GDM1 (cell line): Measurements from ENCODE around the gene HK1.
"Not testable (repeated sequence)": the region's sequence is repeated elsewhere in the genome, so short reads cannot be mapped to it uniquely, and the experiment has no call there.

Experiments
- DNase-seq: peaks from one replicate; lab custom pipeline; 2025; lab: John Stamatoyannopoulos, UW

The HK1 gene

DNA sequence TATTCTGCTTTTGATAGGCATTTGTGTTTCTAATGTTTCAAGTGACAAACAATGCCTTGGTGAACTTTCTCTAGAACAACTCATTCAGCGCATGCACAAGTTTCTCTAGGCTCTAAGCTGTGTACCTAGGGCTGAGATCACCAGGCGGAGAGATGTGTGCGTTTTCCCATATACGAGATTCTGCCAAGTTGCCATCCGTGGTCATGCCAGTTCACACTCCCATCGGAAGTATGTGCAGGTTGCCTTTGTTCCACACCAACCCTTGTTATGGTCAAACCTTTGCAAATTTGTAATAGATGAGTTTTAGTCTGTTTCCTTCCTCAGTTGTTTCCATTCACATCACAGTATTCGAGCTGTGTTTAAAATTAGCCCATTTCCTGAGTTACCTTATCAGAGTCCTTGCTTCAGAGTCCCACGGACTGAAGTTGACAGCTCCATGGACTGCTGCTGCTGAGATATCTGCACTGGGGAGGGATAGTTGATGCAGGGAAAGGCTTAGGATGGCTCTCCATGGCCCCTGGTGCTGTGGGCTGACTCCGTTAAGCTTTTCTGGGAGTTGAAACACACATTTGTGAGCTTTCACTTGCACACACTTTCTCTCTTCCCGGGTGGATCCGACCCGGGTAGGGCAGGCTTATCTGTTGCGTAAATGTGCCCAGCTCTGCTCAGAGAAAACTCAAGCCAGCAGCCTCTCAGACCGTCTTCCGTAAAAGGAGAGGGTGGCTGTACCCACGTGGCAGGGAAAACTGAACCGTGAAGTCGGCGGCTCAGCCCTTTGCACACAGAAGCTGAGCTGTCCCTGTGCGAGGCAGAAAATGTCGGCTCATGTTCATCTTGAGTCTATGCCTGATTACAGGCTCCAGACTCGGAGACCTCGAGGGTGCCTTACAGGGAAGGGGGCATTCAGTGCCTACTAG is 49.4 kb downstream of the HK1 start:
- DNase-seq = no peak

GRCh38 chr10:69328380-69328735 is 50.1 kb downstream of the HK1 start:
- no peak for DNase-seq

- DNase-seq = not testable (repeated sequence)
These were observed 50.6 kb downstream of the HK1 start for GRCh38 chr10:69328888-69329287.

DNA sequence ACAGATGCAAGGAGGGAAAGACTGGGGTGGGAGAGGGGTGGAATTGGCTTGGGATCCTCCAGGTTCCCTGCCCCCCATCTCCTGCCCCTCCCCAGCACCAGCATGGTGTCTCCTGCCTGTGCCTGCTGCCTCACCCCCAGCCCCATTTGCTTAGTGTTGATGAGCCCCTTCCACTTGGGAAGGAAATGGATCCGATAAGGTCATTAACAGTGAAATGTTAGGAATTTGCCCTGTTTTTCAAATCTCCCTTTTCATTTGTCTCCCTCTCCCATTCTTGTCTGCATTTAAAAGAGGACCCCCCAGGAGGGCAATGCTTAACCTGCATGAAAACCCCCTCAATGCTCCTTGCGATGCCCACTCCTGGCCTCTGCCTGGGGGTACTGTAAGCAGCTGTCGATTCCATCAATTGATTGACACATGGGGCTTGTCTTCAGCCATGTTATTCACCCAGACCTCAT is 51.5 kb downstream of the HK1 start:
- DNase-seq = no peak

DNA sequence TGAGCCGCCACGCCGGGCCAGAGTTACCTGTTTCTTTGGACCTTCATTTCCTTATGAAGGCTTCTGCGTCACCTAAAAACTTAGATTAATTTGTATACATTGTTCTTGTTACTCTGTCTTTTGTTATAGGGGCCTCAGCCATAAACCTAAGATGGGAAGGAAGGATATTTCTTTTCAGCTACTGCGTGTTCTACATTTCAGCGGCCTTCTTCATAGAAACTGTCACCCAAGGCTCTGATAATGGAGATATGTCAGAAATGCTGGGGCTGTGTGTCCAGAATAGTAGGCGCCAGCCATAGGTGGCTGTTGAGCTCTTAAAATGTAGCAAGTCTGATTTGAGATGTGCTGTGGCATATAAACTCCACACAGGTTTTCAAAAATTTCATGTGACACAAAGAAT is 52.9 kb downstream of the HK1 start:
- no peak for DNase-seq

DNA sequence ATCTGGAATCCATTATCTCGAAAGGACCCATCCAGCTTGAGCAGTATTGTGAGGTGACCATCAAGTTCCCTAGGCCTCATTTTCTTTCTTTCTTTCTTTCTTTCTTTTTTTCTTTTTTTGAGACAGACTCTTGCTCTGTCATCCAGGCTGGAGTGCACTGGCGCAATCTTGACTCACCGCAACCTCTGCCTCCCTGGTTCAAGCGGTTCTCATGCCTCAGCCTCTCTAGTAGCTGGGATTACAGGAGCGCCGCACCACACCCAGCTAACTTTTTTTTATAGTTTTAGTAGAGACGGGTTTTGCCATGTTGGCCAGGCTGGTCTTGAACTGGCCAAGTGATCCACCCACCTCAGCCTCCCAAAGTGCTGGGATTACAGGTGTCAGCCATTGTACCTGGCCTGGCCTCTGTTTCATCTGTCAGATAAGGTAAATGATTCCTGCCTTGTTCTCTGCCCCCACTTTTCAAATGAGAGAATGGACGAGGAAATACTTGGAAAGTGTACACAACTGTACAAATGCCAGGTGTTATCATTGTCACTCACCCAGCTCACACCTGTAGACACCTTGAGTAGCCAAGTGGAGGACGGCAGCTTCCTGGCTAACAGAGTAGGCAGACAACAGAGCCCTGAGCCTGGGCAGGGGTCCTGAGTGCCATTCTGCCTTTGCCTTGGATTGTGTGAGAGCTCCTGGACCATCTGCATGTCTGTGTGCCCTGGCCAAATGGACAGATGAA is 54.1 kb downstream of the HK1 start:
- no peak for DNase-seq

DNA sequence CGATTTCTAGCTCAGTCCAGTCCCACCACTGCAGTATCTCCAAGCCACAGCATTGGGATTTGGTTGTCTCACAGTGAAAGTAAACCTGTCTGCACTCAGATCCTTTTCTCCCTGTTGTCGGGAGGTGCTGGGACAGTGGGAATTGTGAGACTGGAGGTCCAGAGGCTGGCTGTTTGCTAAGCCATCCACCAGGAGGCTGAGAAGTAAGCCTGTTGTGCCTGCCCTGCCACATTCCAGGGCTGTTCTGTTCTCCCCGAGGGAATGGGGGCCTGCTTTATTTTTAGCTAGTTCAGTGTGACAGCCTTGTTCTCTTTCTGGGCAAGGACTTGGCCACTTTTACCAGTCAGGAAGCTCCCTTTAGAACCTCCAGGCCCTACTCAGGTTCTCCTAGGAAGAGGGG is 54.9 kb downstream of the HK1 start:
- DNase-seq = no peak

- not testable (repeated sequence) for DNase-seq
These were observed 55.6 kb downstream of the HK1 start for GRCh38 chr10:69333865-69334301.

DNA sequence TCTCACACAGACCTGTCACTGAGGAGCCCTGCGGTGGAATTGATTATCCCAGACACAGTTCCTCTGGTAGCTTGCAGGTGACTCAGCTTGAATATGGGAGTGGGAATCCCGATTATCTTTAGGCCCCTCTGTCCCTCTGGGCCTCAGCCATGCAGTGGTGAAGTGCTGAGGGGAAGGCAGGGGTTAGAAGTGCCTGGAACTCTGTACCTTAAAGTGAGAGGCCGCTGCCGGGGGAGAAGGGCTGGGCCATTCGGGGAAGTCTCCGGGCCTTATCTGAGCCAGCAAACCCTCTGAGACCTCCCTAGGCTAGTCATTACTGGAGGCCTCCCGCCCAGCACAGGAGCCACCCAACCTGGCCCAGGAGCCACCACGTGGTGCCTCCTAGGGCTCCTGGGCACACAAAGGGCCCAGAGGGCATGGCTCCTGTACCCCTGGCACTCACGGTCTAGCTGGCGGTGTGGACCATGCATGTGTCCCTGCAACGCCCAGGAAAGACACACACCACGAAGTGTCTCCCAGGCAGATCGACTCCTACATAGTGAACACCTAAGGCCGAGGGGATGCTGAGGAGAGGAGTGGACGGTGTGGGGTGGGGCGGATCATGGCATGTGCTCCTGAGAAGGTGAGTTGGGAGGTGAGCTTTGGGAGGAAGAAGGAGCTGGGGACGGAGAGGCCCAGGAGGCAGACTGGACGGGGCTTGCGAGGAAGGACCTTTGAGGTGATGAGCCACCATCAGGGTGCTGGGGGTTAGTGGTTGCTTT is 56.2 kb downstream of the HK1 start:
- no peak for DNase-seq

DNA sequence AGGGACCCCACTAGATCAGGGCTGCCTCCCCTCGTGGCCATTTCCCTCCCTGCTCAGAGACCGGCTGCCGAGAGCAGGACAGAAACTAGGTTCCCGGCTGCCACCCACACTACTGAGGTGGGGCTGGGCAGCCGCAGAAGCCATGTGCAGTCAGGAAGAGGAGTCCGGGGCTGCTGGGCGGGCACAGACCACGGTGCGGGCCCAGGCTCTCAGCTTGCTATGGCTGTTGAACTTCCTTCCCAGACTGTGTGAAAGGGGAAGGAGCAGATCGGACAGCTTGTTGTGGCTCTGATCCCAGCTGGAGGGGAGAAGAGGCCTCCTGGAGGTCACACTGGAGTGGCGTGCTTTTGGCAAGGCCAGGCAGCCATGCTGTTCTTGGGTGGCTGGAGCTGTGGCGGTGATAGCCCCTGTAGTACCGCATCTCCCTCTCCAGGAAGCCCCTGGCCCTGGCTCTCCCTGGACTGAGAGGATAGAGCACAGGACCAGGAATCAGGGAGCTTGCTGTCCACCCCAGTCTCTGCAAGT is 56.8 kb downstream of the HK1 start:
- DNase-seq = peak; percentile 81

- no peak for DNase-seq
These were observed 57.3 kb downstream of the HK1 start for GRCh38 chr10:69335613-69336012.

DNA sequence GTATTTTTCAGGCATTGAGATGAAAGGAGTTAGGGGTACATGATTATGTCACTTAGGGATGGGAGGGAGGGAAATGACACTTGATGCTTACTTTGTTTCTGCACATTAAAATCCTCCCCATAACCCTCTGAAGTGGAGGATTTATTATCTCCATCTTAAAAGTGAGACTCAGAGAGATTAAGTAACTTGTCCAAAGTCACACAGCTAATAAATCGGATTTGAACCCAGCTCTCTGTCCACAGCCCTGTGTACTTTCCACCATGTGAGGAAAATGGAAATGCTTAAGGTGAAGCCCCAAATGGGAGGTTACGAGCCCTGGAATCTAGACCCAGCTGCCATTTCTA is 58.6 kb downstream of the HK1 start:
- no peak for DNase-seq

DNA sequence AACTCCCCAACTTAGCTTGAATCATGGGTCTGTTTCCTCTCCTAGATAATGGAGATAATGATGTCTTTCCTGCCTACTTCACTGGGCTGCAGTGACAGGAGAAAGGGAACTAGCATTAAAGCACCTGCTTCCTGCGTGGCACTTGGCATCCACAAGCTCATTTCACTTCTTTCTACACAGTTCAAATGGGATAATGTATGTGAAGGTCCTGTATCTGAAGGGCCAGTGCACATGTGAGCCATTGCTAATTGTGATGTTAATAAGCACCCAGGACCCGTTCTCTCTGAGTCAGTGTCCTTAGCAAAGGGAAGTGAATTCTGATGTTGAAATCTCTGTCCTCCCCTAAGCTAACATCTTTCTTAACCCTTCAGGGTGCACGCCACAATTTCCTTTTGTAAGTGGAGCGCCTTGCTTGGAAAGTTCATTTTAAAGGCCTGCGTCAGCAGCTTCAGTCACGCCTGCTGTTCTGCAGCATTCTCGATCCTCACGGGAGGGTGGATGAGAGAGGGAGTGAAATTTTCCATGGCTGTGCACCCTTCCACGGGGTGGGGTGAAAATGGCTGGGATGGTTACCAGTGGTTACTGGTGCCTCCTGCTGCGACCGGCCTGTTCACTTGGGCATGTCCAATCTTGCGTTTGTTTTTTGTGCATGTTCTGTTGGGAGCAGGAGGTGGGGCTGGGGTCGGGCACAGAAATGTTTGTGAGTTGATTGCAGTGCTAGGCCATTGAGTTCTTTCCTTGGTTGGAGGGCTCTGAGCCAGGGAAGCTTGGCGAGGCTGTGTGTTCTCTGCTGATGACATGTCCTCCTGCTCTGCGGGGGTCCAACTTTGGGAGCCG is 59.2 kb downstream of the HK1 start:
- peak; percentile 67 for DNase-seq

- no peak for DNase-seq
These were observed 59.8 kb downstream of the HK1 start for GRCh38 chr10:69338133-69338456.

DNA sequence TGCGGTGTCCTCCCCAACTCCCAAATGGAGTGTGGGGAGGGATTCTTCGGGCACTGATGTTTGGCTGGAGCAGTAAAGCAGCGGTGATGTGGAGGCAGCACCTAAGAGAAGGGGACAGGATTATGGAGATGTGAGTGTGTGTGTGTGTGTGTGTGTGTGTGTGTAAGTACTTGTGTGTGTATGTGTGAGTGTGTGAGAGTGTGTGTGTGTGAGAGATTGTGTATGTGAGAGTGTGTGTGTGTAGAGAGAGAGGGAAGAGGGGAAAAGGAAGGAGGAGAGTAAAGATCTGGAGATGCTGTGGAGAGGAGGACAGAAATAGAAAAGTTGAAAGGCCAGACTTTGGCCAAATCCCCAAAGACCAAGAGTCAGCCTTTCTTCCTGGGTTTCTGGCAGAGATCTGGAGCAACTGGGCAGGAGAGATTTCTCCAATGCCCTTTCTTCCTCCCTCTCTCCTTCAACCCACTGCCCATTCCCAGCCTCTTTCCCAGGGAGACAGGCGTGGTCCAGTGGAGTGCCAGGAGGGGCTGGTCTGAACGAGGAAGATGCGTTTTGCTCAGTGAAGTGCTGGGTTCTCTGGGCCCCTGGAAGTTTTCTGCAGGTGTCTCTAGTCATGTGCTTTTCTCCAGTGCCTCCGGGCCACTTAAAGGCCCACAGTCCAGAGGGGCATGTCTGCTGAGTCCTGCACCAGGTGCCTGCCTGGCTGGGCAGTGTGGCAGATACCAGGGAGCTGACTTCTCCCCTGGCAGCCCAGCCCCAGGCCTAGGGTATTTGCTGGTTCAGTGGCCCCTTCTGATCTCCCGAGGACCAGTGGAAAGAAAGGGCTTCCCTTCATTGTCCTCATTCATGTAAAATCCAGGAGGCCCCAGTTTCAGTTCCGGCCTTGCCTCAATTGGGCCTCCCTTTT is 60.5 kb downstream of the HK1 start:
- DNase-seq = no peak

- no peak for DNase-seq
These were observed 62.4 kb downstream of the HK1 start for GRCh38 chr10:69340695-69341094.

- DNase-seq = no peak
These were observed 65.6 kb downstream of the HK1 start for GRCh38 chr10:69343905-69344304.

GRCh38 chr10:69344591-69345252 is 66.4 kb downstream of the HK1 start:
- DNase-seq = no peak

DNA sequence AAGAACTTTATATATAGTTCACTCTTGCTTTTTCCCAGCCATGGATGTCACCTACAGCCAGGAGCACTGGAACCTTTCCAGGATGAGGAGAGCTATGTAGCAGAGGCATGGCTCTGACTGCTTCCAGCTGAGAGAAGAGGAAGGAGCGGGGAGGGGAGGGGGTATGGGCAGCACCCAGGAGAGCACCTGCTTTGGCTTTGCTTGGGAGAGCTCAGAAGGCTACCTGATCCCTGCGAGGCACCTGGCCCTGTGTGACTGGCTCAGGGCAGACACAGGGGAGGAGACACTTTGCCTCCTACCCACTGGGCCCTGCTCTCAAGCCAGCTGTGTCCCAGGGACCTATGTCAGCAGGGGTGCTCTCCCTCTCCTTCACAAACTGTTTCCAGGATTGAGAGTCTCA is 67.1 kb downstream of the HK1 start:
- no peak for DNase-seq

DNA sequence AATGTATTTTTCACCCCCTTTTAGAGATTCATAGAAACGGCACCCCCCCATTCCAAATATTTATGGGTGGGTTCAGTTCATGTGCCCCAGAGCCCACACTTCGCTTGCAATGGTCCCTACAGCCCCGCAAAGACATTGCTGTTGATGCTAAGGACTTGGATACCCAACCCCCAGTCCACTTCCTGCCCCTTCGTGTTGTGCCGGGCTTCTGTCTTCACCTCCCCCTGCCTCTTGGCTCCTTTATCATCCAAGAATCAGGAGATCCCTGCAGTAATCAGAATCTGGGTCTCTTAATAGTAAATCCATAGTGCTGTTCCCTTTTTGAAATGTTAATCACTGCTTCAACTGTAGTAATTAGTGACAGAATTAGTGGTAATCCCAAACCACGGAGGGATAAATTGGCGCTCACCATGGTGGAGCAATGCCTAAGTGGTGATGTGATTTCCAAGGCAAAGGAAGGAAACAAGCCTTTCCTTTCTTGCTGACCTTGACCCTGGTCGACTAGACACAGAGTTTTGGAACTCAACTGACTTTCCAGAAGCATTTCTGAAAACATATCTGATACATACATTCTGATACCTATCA is 67.7 kb downstream of the HK1 start:
- DNase-seq = no peak
